Measurements from ENCODE around the gene ZNF581.

ZNF581 gene

GRCh38 chr19:55633861-55634260, 9.6 kb upstream of the ZNF581 start:
- no peak for DNase-seq

- DNase-seq: no peak
Observed at GRCh38 chr19:55635334-55635717, 8.1 kb upstream of the ZNF581 start.

- no peak for DNase-seq
Observed at GRCh38 chr19:55635856-55636440, 7.5 kb upstream of the ZNF581 start.

GRCh38 chr19:55636723-55637122, 6.7 kb upstream of the ZNF581 start:
- no peak for DNase-seq

GRCh38 chr19:55637534-55637933, 5.9 kb upstream of the ZNF581 start:
- no peak for DNase-seq

GRCh38 chr19:55638864-55639359, 4.5 kb upstream of the ZNF581 start:
- DNase-seq: no peak

GRCh38 chr19:55640043-55640576, 3.3 kb upstream of the ZNF581 start:
- DNase-seq: no peak

- no peak for DNase-seq
Observed at GRCh38 chr19:55640577-55641425, 2.6 kb upstream of the ZNF581 start, which contains the start of gene ZNF580. Gene ZNF580, plus strand, starts transcription at chr19:55641002. Its CDS starts 1,507 bp downstream, at chr19:55642509.

- no peak for DNase-seq
Observed at GRCh38 chr19:55641426-55642152, 1.9 kb upstream of the ZNF581 start.

GRCh38 chr19:55642153-55643002, 1.1 kb upstream of the ZNF581 start:
- no peak for DNase-seq

GRCh38 chr19:55643887-55644176, 383 bp downstream of the ZNF581 start:
- no peak for DNase-seq

GRCh38 chr19:55644191-55644833, 863 bp downstream of the ZNF581 start:
- no peak for DNase-seq

GRCh38 chr19:55644842-55645511, 1.5 kb downstream of the ZNF581 start:
- no peak for DNase-seq

GRCh38 chr19:55645512-55645881, 2.0 kb downstream of the ZNF581 start:
- no peak for DNase-seq

- no peak for DNase-seq
Observed at GRCh38 chr19:55646889-55647731, 3.7 kb downstream of the ZNF581 start.

GRCh38 chr19:55647732-55648584, 4.5 kb downstream of the ZNF581 start, which contains the start of gene CCDC106:
Gene CCDC106, plus strand, starts transcription at chr19:55648212. Its CDS starts 835 bp downstream, at chr19:55649047.
- DNase-seq: no peak

- no peak for DNase-seq
Observed at GRCh38 chr19:55648585-55649267, 5.3 kb downstream of the ZNF581 start.

- no peak for DNase-seq
Observed at GRCh38 chr19:55649268-55650125, 6.0 kb downstream of the ZNF581 start.

All from NCI-H187 treated with DMSO at 0.1 percent for 48 hours (cell line).